ENCODE results near the gene SLC4A11.

DNA sequence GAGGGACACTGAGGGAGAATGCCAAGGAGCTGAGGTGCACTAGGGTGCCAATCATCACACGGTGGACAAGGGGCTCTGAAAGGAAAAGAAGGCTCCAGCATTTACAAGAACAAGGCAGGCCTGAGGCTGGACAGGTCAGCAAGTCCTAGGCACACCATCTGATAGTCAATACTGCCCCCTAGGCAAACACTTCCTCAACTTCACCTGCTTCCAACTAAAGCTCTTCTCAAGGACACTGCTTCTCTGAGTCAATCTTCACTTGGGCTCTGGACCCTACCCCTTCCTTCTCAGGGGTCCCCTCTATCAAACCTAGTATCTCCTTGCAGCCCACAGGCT, 37.7 kb upstream of the SLC4A11 start:
- TF ChIP-seq TAF1 (IDR thresholded peaks at IDR 0.05; ENCODE audit: low read depth, low read length) (no peak), POLR2AphosphoS5 (IDR thresholded peaks at IDR 0.05; ENCODE audit: low read depth, low read length) (no peak), POLR2A (IDR thresholded peaks at IDR 0.05; ENCODE audit: low read depth, low read length) (no peak), POU2F2 (IDR thresholded peaks at IDR 0.05; ENCODE audit: low read depth, low read length) (no peak), SPI1 (IDR thresholded peaks at IDR 0.05; ENCODE audit: low read depth, low read length) (no peak; the same call in 1 of the 2 replicates), PAX5 (IDR thresholded peaks at IDR 0.05; ENCODE audit: insufficient read depth, low read length, severe bottlenecking) (no peak)
